Measurements from ENCODE around the gene OR9A4.

Gene OR9A4

GRCh38 chr7:141949021-141949420 lies 32.8 kb downstream of the OR9A4 start:
- DNase-seq: no peak

- no peak for DNase-seq
Observed at GRCh38 chr7:141949451-141949850, 33.3 kb downstream of the OR9A4 start.

GRCh38 chr7:141949911-141950310 lies 33.7 kb downstream of the OR9A4 start:
- DNase-seq: no peak

- DNase-seq: no peak
Observed at GRCh38 chr7:141950806-141951205, 34.6 kb downstream of the OR9A4 start.

GRCh38 chr7:141952461-141952860 lies 36.3 kb downstream of the OR9A4 start:
- no peak for DNase-seq

- no peak for DNase-seq
Observed at GRCh38 chr7:141954334-141954733, 38.1 kb downstream of the OR9A4 start.

- DNase-seq: no peak
Observed at GRCh38 chr7:141956084-141956483, 39.9 kb downstream of the OR9A4 start.

GRCh38 chr7:141960687-141961422 lies 44.7 kb downstream of the OR9A4 start:
- DNase-seq: no peak
